WERI-Rb-1 (cell line): ENCODE measurements around the gene UGT3A1.
"Not testable (repeated sequence)": the region's sequence is repeated elsewhere in the genome, so short reads cannot be mapped to it uniquely, and the experiment has no call there.

ENCODE experiments used
- DNase-seq: peaks from one replicate; pipeline ENCODE4 v3.0.0-alpha.2; 2020
- H3K27ac ChIP-seq: fragments of 250-450 bp; sonication (Bioruptor Pico); 2 replicates; pipeline ENCODE4 v1.5.1; 2020; ENCODE audit warnings: mild to moderate bottlenecking, moderate library complexity
- H3K27me3 ChIP-seq: fragments of 250-450 bp; sonication (Bioruptor Pico); 2 replicates; pipeline ENCODE4 v1.5.1; 2021; ENCODE audit warnings: mild to moderate bottlenecking, low read depth, moderate library complexity; ENCODE audit not compliant: insufficient read depth, severe bottlenecking
- H3K36me3 ChIP-seq: fragments of 250-450 bp; sonication (Bioruptor Pico); 2 replicates; pipeline ENCODE4 v1.5.1; 2020; ENCODE audit warnings: mild to moderate bottlenecking, moderate library complexity
- H3K4me3 ChIP-seq: 2 replicates; pipeline ENCODE4 v1.5.1; 2011; ENCODE audit warnings: low read depth, mild to moderate bottlenecking, control low read depth, low read length
- H3K9me3 ChIP-seq: fragments of 250-450 bp; sonication (Bioruptor Pico); 2 replicates; pipeline ENCODE4 v1.5.1; 2021; ENCODE audit warnings: mild to moderate bottlenecking, moderate library complexity; ENCODE audit not compliant: severe bottlenecking
- TF ChIP-seq, protein P1 (sequence below): IDR thresholded peaks from 2 replicates; pipeline ENCODE4 v1.5.1; 2011; ENCODE audit warnings: low read depth, mild to moderate bottlenecking, control low read depth, inconsistent platforms, low read length

The UGT3A1 gene

DNA sequence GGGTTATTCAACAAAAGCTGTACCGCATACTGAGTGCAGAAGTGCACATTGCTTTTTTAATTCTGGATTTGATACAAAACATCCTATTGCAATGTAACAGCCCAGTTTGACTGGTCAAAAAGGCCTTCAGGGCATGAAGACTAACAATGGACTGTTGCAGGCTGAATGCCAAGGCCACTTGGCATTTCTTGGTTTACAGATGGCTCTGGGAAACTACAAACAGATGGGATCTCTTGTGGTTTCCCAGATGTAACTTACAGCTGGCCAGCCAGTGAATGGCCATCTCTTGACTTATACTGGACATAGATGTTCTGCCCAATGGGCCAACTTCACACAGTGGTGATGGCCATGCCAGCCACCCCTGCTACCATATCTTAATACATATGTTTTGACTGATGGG is 38.7 kb upstream of the UGT3A1 start:
- DNase-seq = no peak
- Histone ChIP-seq H3K4me3 (no peak overlapping the region), H3K27me3 (no peaks in the 10 kb centered on the region), H3K9me3 (no peaks in the 10 kb centered on the region), H3K36me3 (no peaks in the 10 kb centered on the region), H3K27ac (no peak overlapping the region)
- TF ChIP-seq, protein P1, sequence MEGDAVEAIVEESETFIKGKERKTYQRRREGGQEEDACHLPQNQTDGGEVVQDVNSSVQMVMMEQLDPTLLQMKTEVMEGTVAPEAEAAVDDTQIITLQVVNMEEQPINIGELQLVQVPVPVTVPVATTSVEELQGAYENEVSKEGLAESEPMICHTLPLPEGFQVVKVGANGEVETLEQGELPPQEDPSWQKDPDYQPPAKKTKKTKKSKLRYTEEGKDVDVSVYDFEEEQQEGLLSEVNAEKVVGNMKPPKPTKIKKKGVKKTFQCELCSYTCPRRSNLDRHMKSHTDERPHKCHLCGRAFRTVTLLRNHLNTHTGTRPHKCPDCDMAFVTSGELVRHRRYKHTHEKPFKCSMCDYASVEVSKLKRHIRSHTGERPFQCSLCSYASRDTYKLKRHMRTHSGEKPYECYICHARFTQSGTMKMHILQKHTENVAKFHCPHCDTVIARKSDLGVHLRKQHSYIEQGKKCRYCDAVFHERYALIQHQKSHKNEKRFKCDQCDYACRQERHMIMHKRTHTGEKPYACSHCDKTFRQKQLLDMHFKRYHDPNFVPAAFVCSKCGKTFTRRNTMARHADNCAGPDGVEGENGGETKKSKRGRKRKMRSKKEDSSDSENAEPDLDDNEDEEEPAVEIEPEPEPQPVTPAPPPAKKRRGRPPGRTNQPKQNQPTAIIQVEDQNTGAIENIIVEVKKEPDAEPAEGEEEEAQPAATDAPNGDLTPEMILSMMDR = no peak

DNA sequence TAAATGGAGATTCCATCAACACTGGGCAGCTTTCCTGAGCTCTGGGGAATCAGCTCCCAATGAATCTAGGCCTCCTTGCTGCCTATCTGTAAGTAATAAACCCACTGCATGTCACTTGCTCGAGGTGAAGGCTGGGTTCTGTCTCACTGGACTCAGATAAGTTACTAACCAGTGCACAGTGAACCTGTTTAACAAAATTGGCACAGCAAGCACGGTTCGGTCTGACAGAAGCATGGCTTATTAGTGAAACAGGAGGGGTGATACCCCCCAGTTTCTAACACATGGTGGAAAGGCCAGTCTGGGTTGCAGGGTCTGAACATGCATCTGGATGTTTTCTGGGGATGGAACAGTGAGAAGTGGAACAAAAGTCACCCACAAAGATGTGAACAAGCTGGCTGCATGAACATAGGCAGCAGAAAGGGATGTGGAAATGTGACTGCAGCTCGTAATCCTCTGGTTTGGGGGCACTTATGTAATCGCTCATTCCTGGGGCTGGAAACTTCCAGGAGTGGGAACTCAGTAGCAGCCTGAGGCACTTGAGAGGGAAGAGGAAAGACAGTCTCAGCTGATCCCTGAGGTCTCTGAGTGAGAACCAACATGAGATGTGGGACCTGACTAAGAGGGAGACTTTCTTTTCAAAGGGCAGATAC is 37.8 kb upstream of the UGT3A1 start:
- DNase-seq = no peak
- TF ChIP-seq, protein P1 = no peak
- Histone ChIP-seq H3K9me3 (no peaks in the 10 kb centered on the region), H3K4me3 (no peak overlapping the region), H3K27ac (no peak overlapping the region), H3K36me3 (no peaks in the 10 kb centered on the region), H3K27me3 (no peaks in the 10 kb centered on the region)

DNA sequence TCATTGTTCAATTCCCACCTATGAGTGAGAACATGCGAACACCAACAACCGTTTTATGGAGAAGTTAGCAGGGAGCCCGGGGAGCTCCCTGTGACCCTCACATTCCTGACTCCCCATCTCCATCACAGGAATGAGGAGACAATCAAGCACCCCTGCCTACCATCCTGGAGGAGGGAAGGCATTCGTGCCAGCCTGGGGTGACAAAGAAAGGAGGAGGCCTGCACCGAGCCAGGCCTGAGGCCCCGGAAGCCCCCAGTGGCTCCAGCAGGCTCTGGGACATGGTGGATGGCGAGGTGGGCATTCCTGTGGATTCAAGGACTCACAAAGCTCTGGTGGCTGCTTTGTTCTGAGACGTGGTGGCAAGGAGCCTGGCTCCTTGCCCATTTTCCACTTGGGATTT is 36.5 kb upstream of the UGT3A1 start:
- TF ChIP-seq, protein P1 = no peak
- no peaks in the 10 kb centered on the region for H3K9me3 ChIP-seq
- no peak overlapping the region for H3K27ac ChIP-seq
- no peak for DNase-seq
- H3K27me3 ChIP-seq = no peaks in the 10 kb centered on the region
- H3K4me3 ChIP-seq = no peak overlapping the region
- no peaks in the 10 kb centered on the region for H3K36me3 ChIP-seq

DNA sequence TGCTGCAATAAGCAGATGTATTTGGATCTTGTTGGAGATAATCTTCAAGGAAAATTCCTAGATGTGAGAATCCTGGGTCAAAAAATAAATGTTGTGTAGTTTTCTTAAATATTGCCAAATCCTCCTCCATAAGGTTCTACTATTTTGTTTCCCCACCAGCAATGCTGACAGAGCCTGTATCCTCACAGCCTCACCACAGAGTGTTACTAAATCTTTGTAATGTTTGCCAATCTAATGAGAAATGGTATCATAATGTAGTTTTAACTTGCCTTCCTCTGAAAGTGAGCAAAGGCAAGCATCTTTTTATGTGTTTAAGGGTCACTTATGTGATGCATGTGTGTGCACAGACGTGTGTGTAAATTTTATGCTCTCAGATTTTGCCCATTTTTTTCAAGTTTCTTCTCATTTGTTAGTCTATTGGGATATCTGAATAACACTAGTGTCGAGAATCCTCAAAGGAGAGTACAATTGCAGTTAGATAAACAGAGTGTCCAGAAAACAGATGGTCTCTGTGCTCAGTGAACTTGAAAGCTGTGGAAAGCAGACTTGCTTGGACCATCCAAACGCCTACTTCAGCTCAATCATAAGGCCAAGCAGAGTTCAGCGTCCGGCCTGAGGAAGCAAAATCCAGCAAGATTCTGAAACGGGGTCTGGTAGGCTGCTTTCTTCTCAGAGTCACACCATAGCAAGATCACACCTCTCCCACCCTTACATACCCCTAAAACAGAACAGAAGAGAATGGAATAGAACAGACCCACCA is 35.7 kb upstream of the UGT3A1 start:
- TF ChIP-seq, protein P1 = no peak
- H3K36me3 ChIP-seq = no peaks in the 10 kb centered on the region
- H3K27me3 ChIP-seq = no peaks in the 10 kb centered on the region
- no peaks in the 10 kb centered on the region for H3K9me3 ChIP-seq
- H3K4me3 ChIP-seq = no peak overlapping the region
- no peak overlapping the region for H3K27ac ChIP-seq
- DNase-seq = no peak

DNA sequence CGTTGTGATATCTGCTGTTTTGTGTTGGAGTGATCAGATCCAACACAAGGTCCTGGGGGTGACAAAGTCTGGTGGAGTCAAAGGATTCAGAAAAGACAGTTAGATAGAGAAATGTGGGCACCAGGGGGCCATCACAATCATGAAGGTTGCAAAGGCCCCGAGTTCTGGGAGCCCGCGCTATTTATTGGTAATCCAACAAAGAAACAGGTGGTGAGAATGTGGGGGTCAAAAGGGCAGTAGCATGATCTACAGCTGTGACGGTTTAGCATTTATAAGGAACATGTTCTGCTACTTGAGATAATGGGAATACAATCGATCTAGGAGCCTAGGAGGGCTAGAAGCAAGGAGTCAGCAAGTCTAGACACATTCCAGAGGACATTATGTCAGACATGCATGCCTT is 31.1 kb upstream of the UGT3A1 start:
- H3K27me3 ChIP-seq, H3K9me3 ChIP-seq, H3K27ac ChIP-seq, H3K4me3 ChIP-seq, DNase-seq, H3K36me3 ChIP-seq: not testable (repeated sequence)

DNA sequence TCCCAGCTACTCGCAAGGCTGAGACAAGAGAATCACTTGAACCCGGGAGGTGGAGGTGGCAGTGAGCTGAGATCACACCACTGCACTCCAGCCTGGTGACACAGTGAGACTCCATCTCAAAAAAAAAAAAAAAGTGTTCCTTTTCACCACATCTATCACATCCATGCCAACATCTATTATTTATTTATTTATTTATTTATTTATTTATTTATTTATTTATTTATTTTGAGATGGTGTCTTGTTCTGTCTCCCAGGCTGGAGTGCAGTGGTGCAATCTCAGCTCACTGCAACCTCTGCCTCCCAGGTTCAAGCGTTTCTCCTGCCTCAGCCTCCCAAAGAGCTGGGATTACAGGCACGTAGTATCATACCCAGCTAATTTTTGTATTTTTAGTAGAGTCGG is 28.4 kb upstream of the UGT3A1 start:
- not testable (repeated sequence) for H3K27me3 ChIP-seq, H3K27ac ChIP-seq, DNase-seq, H3K36me3 ChIP-seq, H3K4me3 ChIP-seq
- H3K9me3 ChIP-seq = peaks cover 16% of the 10 kb centered on the region
